ENCODE results near the gene ROCK2.

- TF ChIP-seq CTCF (IDR thresholded peaks at IDR 0.05) (no peak), GABPA (IDR thresholded peaks at IDR 0.05; ENCODE audit: low read depth) (no peak), TAF1 (IDR thresholded peaks at IDR 0.05; ENCODE audit: borderline replicate concordance, low read depth, low read length) (no peak), POLR2AphosphoS5 (IDR thresholded peaks at IDR 0.05; ENCODE audit: low read depth, low read length) (no peak), RAD21 (IDR thresholded peaks at IDR 0.05; ENCODE audit: low read length) (no peak), MAX (IDR thresholded peaks at IDR 0.05; ENCODE audit: low read depth) (no peak), EZH2phosphoT487 (IDR thresholded peaks at IDR 0.05; ENCODE audit: borderline replicate concordance, low read depth) (no peak), EP300 (IDR thresholded peaks at IDR 0.05; ENCODE audit: borderline replicate concordance in 1 of 2, low read depth in 1 of 2, low read length in 1 of 2) (no peak), REST (IDR thresholded peaks at IDR 0.05; ENCODE audit: low read depth, low read length) (no peak), YY1 (IDR thresholded peaks at IDR 0.05; ENCODE audit: low read depth) (no peak), SIN3A (IDR thresholded peaks at IDR 0.05; ENCODE audit: borderline replicate concordance, low read depth, low read length) (no peak), FOXM1 (IDR thresholded peaks at IDR 0.05; ENCODE audit: low read depth) (no peak), JUND (IDR thresholded peaks at IDR 0.05) (no peak)
Observed at GRCh38 chr2:11264818-11265217, 79.6 kb downstream of the ROCK2 start.

Data from SK-N-SH (cell line).